Breast epithelium (tissue), 4 donors: ENCODE results near the gene KRT6A. TPM values are rescaled to one million over a fixed set of nuclear protein-coding genes. Genes with fewer than 3 reads are reported as not detected.

Experiments used
- DNase-seq, 2 donors: peaks; one replicate each; pipeline ENCODE4 v3.0.0-alpha.2; 2019; ENCODE audit warnings: low spot score in 2 of 2
- H3K27ac ChIP-seq, 2 donors: fragments of 200-600 bp; sonication (generic) in 1 of 2; one replicate each; pipeline ENCODE4 v1.5.1; 2016 to 2019; ENCODE audit warnings: mild to moderate bottlenecking in 1 of 2
- H3K27me3 ChIP-seq, 2 donors: fragments of 200-600 bp; sonication (generic) in 1 of 2; one replicate each; pipeline versions ENCODE4 v1.5.1 to v1.6.0; 2017 to 2019; ENCODE audit warnings: control low read depth in 1 of 2, mild to moderate bottlenecking in 1 of 2
- H3K36me3 ChIP-seq: fragments of 200-600 bp; one replicate; pipeline ENCODE4 v1.5.1; 2019
- H3K4me1 ChIP-seq, 2 donors: fragments of 200-600 bp; sonication (generic); one replicate each; pipeline ENCODE4 v1.5.1; 2016 to 2019; ENCODE audit warnings: control low read depth in 1 of 2
- H3K4me3 ChIP-seq, 3 donors: fragments of 200-600 bp; sonication (generic); 1 replicate in 2 of 3; 2 replicates in 1 of 3; pipeline ENCODE4 v1.5.1; 2016 to 2019; ENCODE audit warnings: mild to moderate bottlenecking in 3 of 3, moderate library complexity in 2 of 3
- H3K9me3 ChIP-seq, 2 donors: fragments of 200-600 bp; sonication (generic) in 1 of 2; one replicate each; pipeline ENCODE4 v1.5.1; 2016 to 2019; ENCODE audit warnings: control low read depth in 1 of 2
- CTCF ChIP-seq, 3 donors: fragments of 450-650 bp; IDR thresholded peaks; one replicate each; pipeline ENCODE4 v1.5.1; 2016 to 2017; ENCODE audit warnings: antibody characterized with exemption in 3 of 3, mild to moderate bottlenecking in 3 of 3, moderate library complexity in 3 of 3
- POLR2A ChIP-seq: fragments of 450-650 bp; IDR thresholded peaks from one replicate; pipeline ENCODE4 v1.6.1; 2016; ENCODE audit warnings: antibody characterized with exemption, mild to moderate bottlenecking, moderate library complexity
- POLR2AphosphoS5 ChIP-seq, 3 donors: sonication (generic); formaldehyde crosslinking; IDR thresholded peaks; one replicate each; pipeline ENCODE4 v1.6.1; 2017; ENCODE audit warnings: antibody characterized with exemption in 3 of 3
- intact Hi-C: fragments of 100-400 bp; cut with DNase I; formaldehyde crosslinking; loops from one replicate; pipeline ENCODE4 v1.15.1; 2023; ENCODE audit warnings: low total_unique reads
- total RNA-seq, 3 donors: library from RNA; depleted of rRNA; stranded (reverse); fragments of >200 nt; gene quantifications; one replicate each; pipeline ENCODE4 v1.1.0, GENCODE V29; 2016

The KRT6A gene
- total RNA-seq, 3 donors from 2014 or later: 0.33 to 3.1 TPM; not detected in 1

- intact Hi-C loops: no loop called here
- Histone ChIP-seq H3K9me3 (no peaks in the 10 kb centered on the region), H3K36me3 (no peaks in the 10 kb centered on the region), H3K27ac (peak overlapping the region; percentile 77 to 83), H3K4me3 (no peak overlapping the region), H3K27me3 (no peaks in the 10 kb centered on the region), H3K4me1 (peaks cover 3 to 16% of the 10 kb centered on the region in 2 donors)
- DNase-seq: peak in 1 of 2 donors; percentile 17
- TF ChIP-seq POLR2AphosphoS5 (IDR thresholded peaks at IDR 0.05) (no peak), POLR2A (no peak), CTCF (IDR thresholded peaks at IDR 0.05) (no peak)
Observed at GRCh38 chr12:52525661-52526499, 32.8 kb upstream of the KRT6A start.

DNA sequence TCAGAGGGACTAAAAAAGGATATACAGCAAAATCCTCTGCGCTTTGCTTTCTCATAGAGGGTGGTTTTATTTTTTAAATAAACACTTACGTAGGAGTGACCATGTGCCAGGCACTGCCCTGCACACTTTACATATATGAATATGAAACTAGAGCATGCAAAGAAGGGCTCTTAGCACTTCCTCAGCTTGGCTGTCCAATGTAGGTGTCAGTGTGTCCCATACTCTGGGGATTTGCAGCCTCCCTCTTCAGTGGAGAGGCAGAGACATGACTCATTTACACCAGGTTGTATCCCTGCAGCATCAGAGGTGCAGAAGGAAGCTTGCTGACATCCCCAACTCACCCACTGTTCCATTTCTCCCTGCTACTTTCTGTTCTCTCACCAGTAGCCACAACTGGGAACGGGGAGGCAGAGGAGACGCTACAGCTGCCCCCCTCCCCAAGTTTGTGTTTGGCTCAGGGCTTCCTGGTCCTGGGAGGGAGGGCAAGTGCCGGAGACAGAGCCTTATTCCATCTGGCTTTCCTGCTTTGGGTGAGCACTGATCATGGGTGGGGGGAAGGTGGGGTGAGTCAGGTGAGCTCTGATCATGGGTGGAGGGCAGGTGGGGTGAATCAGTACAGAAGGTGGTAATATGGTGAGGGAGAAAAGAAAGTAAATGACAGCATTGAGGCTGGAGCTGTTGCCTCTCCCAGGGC is 32.0 kb upstream of the KRT6A start:
- peak in 1 of 2 donors; percentile 37 for DNase-seq
- peak overlapping the region in 1 of 3 donors; percentile 2 for H3K4me3 ChIP-seq
- H3K27ac ChIP-seq: peak overlapping the region; percentile 77 to 83
- H3K27me3 ChIP-seq: no peaks in the 10 kb centered on the region
- no peaks in the 10 kb centered on the region for H3K9me3 ChIP-seq
- intact Hi-C loops: no loop called here
- no peaks in the 10 kb centered on the region for H3K36me3 ChIP-seq
- no peak for TF ChIP-seq POLR2A
- TF ChIP-seq CTCF (IDR thresholded peaks at IDR 0.05): no peak
- no peak for TF ChIP-seq POLR2AphosphoS5 (IDR thresholded peaks at IDR 0.05)
- peaks cover 3 to 16% of the 10 kb centered on the region in 2 donors for H3K4me1 ChIP-seq

DNA sequence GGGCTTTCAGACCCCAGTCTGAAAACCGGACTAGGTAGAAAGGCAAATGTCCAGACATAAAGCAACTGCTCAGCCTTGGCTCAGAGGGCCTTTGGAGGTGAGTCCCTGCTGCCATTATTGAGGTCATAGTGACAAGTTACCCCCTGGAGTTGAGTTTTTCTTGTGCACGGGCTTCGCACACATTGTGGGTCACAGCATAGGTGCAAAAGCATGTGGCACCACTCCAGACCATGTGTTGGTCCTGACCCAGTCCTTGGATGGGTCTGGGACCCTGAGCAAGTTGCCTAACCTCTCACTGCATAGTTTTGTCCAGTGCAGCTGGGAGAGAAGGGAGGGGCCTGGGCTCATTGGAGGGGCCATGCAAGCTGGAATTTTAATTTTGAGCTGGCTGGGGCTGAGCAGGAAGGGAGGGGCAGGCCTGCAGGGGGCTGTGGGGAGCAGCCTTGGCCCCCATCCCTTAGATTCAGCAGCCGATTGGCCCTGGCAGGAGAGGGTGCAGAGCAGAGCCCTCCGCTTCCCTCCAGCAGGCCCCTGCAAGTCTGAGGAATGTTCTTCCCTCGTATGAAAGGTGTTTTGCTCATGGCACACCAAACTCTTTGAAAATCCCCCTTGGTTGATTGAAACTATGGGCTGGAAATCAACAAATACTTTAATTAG is 31.3 kb upstream of the KRT6A start:
- peak in 1 of 2 donors; percentile 89 for DNase-seq
- intact Hi-C loops: no loop called here
- H3K4me1 ChIP-seq: peaks cover 3 to 16% of the 10 kb centered on the region in 2 donors
- TF ChIP-seq CTCF (IDR thresholded peaks at IDR 0.05) (no peak), POLR2AphosphoS5 (IDR thresholded peaks at IDR 0.05) (no peak), POLR2A (no peak)
- H3K36me3 ChIP-seq: no peaks in the 10 kb centered on the region
- no peaks in the 10 kb centered on the region for H3K27me3 ChIP-seq
- H3K9me3 ChIP-seq: no peaks in the 10 kb centered on the region
- no peak overlapping the region for H3K4me3 ChIP-seq
- H3K27ac ChIP-seq: peak overlapping the region; percentile 83 to 90

DNA sequence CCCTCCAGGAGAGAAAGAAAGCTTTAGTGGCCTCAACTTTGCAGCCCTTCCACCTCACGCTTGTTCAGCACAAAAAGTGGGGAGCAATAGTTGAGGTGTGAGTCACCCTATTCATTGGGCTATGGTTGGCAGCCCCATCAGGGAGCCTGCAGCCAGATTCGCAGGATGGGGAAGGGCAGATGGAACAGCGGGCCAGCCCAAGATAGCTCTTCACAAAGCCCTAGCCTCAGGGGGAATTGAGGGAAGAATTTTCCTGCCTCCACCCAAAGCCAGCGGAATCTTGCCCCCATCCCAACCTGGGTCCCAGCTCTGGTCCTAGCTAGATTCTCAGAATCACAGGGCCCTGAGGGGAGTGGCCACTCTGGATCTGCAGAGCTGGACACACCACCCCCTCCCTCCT is 30.8 kb upstream of the KRT6A start:
- TF ChIP-seq CTCF (IDR thresholded peaks at IDR 0.05) (no peak), POLR2A (no peak), POLR2AphosphoS5 (IDR thresholded peaks at IDR 0.05) (no peak)
- H3K9me3 ChIP-seq: no peaks in the 10 kb centered on the region
- intact Hi-C loops: no loop called here

More for the DNA sequence above, 30.8 kb upstream of the KRT6A start:
- peak in 1 of 2 donors; percentile 64 for DNase-seq
- Histone ChIP-seq H3K36me3 (no peaks in the 10 kb centered on the region), H3K4me3 (no peak overlapping the region), H3K4me1 (peaks cover 3 to 13% of the 10 kb centered on the region in 2 donors), H3K27me3 (no peaks in the 10 kb centered on the region), H3K27ac (peak overlapping the region; percentile 83 to 90)
